Loucy (cell line): ENCODE data around the gene CFAP73.

Source experiments
- H2AFZ ChIP-seq: fragments of 200-600 bp; sonication (generic); 2 replicates; pipeline ENCODE4 v1.6.0; 2016; ENCODE audit warnings: antibody characterized with exemption, mild to moderate bottlenecking, low read length, moderate library complexity
- H3F3A ChIP-seq: fragments of 200-600 bp; 2 replicates; pipeline ENCODE4 v1.6.0; 2016; ENCODE audit warnings: antibody characterized with exemption, low read depth, mild to moderate bottlenecking
- H3K27me3 ChIP-seq: fragments of 200-600 bp; sonication (generic); 2 replicates; pipeline ENCODE4 v1.6.1; 2014; ENCODE audit warnings: low read length, mild to moderate bottlenecking; ENCODE audit not compliant: insufficient read depth, poor library complexity, severe bottlenecking
- H3K36me3 ChIP-seq: fragments of 200-600 bp; sonication (generic); 2 replicates; pipeline ENCODE4 v1.6.1; 2016; ENCODE audit warnings: low read length; ENCODE audit not compliant: insufficient read depth
- H3K4me1 ChIP-seq: fragments of 200-600 bp; sonication (generic); 2 replicates; pipeline ENCODE4 v1.5.1; 2014; ENCODE audit warnings: low read length, mild to moderate bottlenecking; ENCODE audit not compliant: insufficient read depth, poor library complexity, severe bottlenecking
- H3K4me2 ChIP-seq: fragments of 200-600 bp; sonication (generic); 2 replicates; pipeline ENCODE4 v1.6.0; 2014; ENCODE audit warnings: antibody characterized with exemption, low read length, low read depth, mild to moderate bottlenecking; ENCODE audit not compliant: poor library complexity, severe bottlenecking
- H3K4me3 ChIP-seq: fragments of 200-600 bp; sonication (generic); 2 replicates; pipeline ENCODE4 v1.5.1; 2014; ENCODE audit warnings: low read length, mild to moderate bottlenecking, mixed read lengths; ENCODE audit not compliant: poor library complexity, severe bottlenecking
- H3K79me2 ChIP-seq: fragments of 200-600 bp; sonication (generic); 2 replicates; pipeline ENCODE4 v1.6.1; 2014; ENCODE audit warnings: low read length; ENCODE audit not compliant: insufficient read depth
- H3K9ac ChIP-seq: fragments of 200-600 bp; sonication (generic); 2 replicates; pipeline ENCODE4 v1.6.0; 2014; ENCODE audit warnings: mild to moderate bottlenecking, low read depth, low read length, moderate library complexity; ENCODE audit not compliant: poor library complexity, severe bottlenecking
- H3K9me2 ChIP-seq: fragments of 200-600 bp; sonication (generic); replicated peaks from 2 replicates; pipeline ENCODE4 v1.6.1; 2016; ENCODE audit warnings: low read depth, low read length, mixed read lengths
- H3K9me3 ChIP-seq: fragments of 200-600 bp; sonication (generic); 2 replicates; pipeline ENCODE4 v1.6.1; 2014; ENCODE audit warnings: mild to moderate bottlenecking, antibody characterized with exemption, low read length, low read depth; ENCODE audit not compliant: insufficient read depth
- H4K20me1 ChIP-seq: fragments of 200-600 bp; sonication (generic); 2 replicates; pipeline ENCODE4 v1.6.0; 2014; ENCODE audit warnings: antibody characterized with exemption, low read length, mild to moderate bottlenecking; ENCODE audit not compliant: insufficient read depth, poor library complexity, severe bottlenecking
- CTCF ChIP-seq: fragments of 200-600 bp; sonication (generic); conservative IDR thresholded peaks from 2 replicates; pipeline ENCODE4 v1.5.1; 2014; ENCODE audit warnings: mild to moderate bottlenecking, antibody characterized with exemption, low read length
- EZH2phosphoT487 ChIP-seq: fragments of 200-600 bp; IDR thresholded peaks from 2 replicates; pipeline ENCODE4 v1.6.1; 2018; ENCODE audit warnings: antibody characterized with exemption, mild to moderate bottlenecking, moderate library complexity, borderline replicate concordance

Gene CFAP73

GRCh38 chr12:113136990-113137511 lies 12.5 kb upstream of the CFAP73 start:
- no peak overlapping the region for H3K4me2 ChIP-seq
- TF ChIP-seq CTCF (no peak), EZH2phosphoT487 (no peak)
- H3K36me3 ChIP-seq, result no peaks in the 10 kb centered on the region
- H3K79me2 ChIP-seq, result no peaks in the 10 kb centered on the region
- H3K9me3 ChIP-seq, result no peaks in the 10 kb centered on the region
- no peaks in the 10 kb centered on the region for H3F3A ChIP-seq
- H2AFZ ChIP-seq, result no peak overlapping the region
- H3K27me3 ChIP-seq, result no peaks in the 10 kb centered on the region
- H4K20me1 ChIP-seq, result no peaks in the 10 kb centered on the region
- no peaks in the 10 kb centered on the region for H3K9me2 ChIP-seq
- H3K4me1 ChIP-seq, result no peaks in the 10 kb centered on the region
- H3K4me3 ChIP-seq, result no peak overlapping the region
- no peak overlapping the region for H3K9ac ChIP-seq

- H3K27me3 ChIP-seq, result no peaks in the 10 kb centered on the region
- H3K9me3 ChIP-seq, result no peaks in the 10 kb centered on the region
- no peak overlapping the region for H3K4me3 ChIP-seq
- no peaks in the 10 kb centered on the region for H3F3A ChIP-seq
- H3K79me2 ChIP-seq, result no peaks in the 10 kb centered on the region
- H3K4me2 ChIP-seq, result no peak overlapping the region
- TF ChIP-seq EZH2phosphoT487 (no peak), CTCF (no peak)
- no peaks in the 10 kb centered on the region for H3K4me1 ChIP-seq
- no peaks in the 10 kb centered on the region for H4K20me1 ChIP-seq
- H3K36me3 ChIP-seq, result no peaks in the 10 kb centered on the region
- H3K9ac ChIP-seq, result no peak overlapping the region
- no peak overlapping the region; the same call in 1 of the 2 replicates for H2AFZ ChIP-seq
- no peaks in the 10 kb centered on the region for H3K9me2 ChIP-seq
Observed at GRCh38 chr12:113137861-113138783, 11.4 kb upstream of the CFAP73 start.

GRCh38 chr12:113138826-113139225 lies 10.7 kb upstream of the CFAP73 start:
- H3K27me3 ChIP-seq, result no peaks in the 10 kb centered on the region
- TF ChIP-seq EZH2phosphoT487 (no peak), CTCF (no peak)
- no peak overlapping the region for H3K9ac ChIP-seq
- H3F3A ChIP-seq, result no peaks in the 10 kb centered on the region
- no peaks in the 10 kb centered on the region for H4K20me1 ChIP-seq
- H3K9me3 ChIP-seq, result no peaks in the 10 kb centered on the region
- H3K4me2 ChIP-seq, result no peak overlapping the region
- no peaks in the 10 kb centered on the region for H3K79me2 ChIP-seq
- no peaks in the 10 kb centered on the region for H3K36me3 ChIP-seq
- H2AFZ ChIP-seq, result no peak overlapping the region
- no peak overlapping the region for H3K4me3 ChIP-seq
- no peaks in the 10 kb centered on the region for H3K9me2 ChIP-seq
- no peaks in the 10 kb centered on the region for H3K4me1 ChIP-seq
